ENCODE results near the gene SAMD4B. TPM values are rescaled to one million over a fixed set of nuclear protein-coding genes. Genes with fewer than 3 reads are reported as not detected.

Gene SAMD4B
- total and polyA plus RNA-seq, 10 of the 15 experiments (the other 5 are each of a cell fraction or from before 2014, with no cell fraction given): 2.4 to 43.3 (median 23.9) TPM

GRCh38 chr19:39355253-39355652 lies 13.0 kb downstream of the SAMD4B start:
- TF ChIP-seq, protein P1, sequence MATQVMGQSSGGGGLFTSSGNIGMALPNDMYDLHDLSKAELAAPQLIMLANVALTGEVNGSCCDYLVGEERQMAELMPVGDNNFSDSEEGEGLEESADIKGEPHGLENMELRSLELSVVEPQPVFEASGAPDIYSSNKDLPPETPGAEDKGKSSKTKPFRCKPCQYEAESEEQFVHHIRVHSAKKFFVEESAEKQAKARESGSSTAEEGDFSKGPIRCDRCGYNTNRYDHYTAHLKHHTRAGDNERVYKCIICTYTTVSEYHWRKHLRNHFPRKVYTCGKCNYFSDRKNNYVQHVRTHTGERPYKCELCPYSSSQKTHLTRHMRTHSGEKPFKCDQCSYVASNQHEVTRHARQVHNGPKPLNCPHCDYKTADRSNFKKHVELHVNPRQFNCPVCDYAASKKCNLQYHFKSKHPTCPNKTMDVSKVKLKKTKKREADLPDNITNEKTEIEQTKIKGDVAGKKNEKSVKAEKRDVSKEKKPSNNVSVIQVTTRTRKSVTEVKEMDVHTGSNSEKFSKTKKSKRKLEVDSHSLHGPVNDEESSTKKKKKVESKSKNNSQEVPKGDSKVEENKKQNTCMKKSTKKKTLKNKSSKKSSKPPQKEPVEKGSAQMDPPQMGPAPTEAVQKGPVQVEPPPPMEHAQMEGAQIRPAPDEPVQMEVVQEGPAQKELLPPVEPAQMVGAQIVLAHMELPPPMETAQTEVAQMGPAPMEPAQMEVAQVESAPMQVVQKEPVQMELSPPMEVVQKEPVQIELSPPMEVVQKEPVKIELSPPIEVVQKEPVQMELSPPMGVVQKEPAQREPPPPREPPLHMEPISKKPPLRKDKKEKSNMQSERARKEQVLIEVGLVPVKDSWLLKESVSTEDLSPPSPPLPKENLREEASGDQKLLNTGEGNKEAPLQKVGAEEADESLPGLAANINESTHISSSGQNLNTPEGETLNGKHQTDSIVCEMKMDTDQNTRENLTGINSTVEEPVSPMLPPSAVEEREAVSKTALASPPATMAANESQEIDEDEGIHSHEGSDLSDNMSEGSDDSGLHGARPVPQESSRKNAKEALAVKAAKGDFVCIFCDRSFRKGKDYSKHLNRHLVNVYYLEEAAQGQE (IDR thresholded peaks at IDR 0.05; ENCODE audit: low read depth, low read length): no peak
- no peak for TF ChIP-seq ZNF207 (IDR thresholded peaks at IDR 0.05; ENCODE audit: borderline replicate concordance)
- TF ChIP-seq ETV6 (conservative IDR thresholded peaks at IDR 0.05 in 1 of 2, IDR thresholded peaks at IDR 0.05 in 1 of 2; ENCODE audit: borderline replicate concordance in 1 of 2, low read depth in 1 of 2): no peak
- no peak for TF ChIP-seq BHLHE40 (IDR thresholded peaks at IDR 0.05; ENCODE audit: borderline replicate concordance in 1 of 2, low read depth in 2 of 2, low read length in 1 of 2)
- no peak for TF ChIP-seq BCL3 (IDR thresholded peaks at IDR 0.05; ENCODE audit: borderline replicate concordance, insufficient read depth, low read depth, low read length, poor library complexity, severe bottlenecking)
- TF ChIP-seq MTA3 (IDR thresholded peaks at IDR 0.05; ENCODE audit: borderline replicate concordance, low read length): no peak
- TF ChIP-seq ATF7 (IDR thresholded peaks at IDR 0.05; ENCODE audit: low read depth): no peak
- in situ Hi-C loops (cut with MboI) (no loop called here), intact Hi-C loops (cut with micrococcal nuclease; ENCODE audit: unreplicated experiment) (no loop called here)
- H4K20me1 ChIP-seq (ENCODE audit: control insufficient read depth, insufficient read depth): no peaks in the 10 kb centered on the region
- H2AFZ ChIP-seq (ENCODE audit: control insufficient read depth, low read depth, low read length): no peak overlapping the region
- H3K79me2 ChIP-seq (ENCODE audit: control insufficient read depth, insufficient read depth, low read length): no peaks in the 10 kb centered on the region
- no peak for DNase-seq (ENCODE audit: low read depth, low spot score)
- no peak overlapping the region for H3K9ac ChIP-seq (ENCODE audit: control insufficient read depth, insufficient read depth, low read length)
- H3K36me3 ChIP-seq (ENCODE audit: control insufficient read depth in 2 of 2, insufficient read depth in 2 of 2, low read length in 1 of 2): peaks cover 16 to 24% of the 10 kb centered on the region in 2 experiments
- FAIRE-seq: no peak
- no TSS peak for BruUV-seq (replicated peaks)
- H3K4me3 ChIP-seq: no peak overlapping the region
- H3K9me3 ChIP-seq (replicated peaks; ENCODE audit: control insufficient read depth, insufficient read depth, low read length): no peaks in the 10 kb centered on the region
- ChIA-PET POLR2A (interaction anchor here (1.2 kb wide), 1 partner anchor 36 kb away, joined by 3 read pairs; the partner anchor contains the start of genes MED29 and PAF1), SMC1A (ENCODE audit: uncharacterized antibody, unreplicated experiment) (interaction anchor here (1.0 kb wide), 1 partner anchor 77 kb away, joined by 3 read pairs; no protein-coding TSS in a partner anchor), CTCF (interaction anchor here (0.8 to 1.0 kb wide), 2 partner anchors 10 to 56 kb away, joined by 3 to 6 read pairs; no protein-coding TSS in a partner anchor), RAD21 (ENCODE audit: unreplicated experiment) (no interaction called here)
- WGBS (ENCODE audit: insufficient coverage, insufficient replicate concordance, low lambda C conversion rate, missing lambda C conversion rate): 95% methylated on average over 5 of the region's 5 CpGs
- no peak overlapping the region for H3K4me2 ChIP-seq (ENCODE audit: control insufficient read depth, insufficient read depth)
- H3K27me3 ChIP-seq (replicated peaks in 1 of 2; ENCODE audit: control insufficient read depth in 2 of 2, insufficient read depth in 2 of 2, low read length in 1 of 2): no peaks in the 10 kb centered on the region
- no peak for ATAC-seq
- no peak overlapping the region for H3K27ac ChIP-seq (ENCODE audit: control insufficient read depth, insufficient read depth)
- H3K4me1 ChIP-seq (ENCODE audit: control insufficient read depth, insufficient read depth, low read length): peaks cover 12% of the 10 kb centered on the region
